Ovary (tissue), 9 donors: ENCODE results near the gene DIP2C. TPM values are rescaled to one million over a fixed set of nuclear protein-coding genes. Genes with fewer than 3 reads are reported as not detected.
A peak's percentile ranks its signal among the peaks of the same experiment; 100 is the strongest.

Source experiments
- DNase-seq, 5 donors: peaks; one replicate each; pipeline ENCODE4 v3.0.0-alpha.2; 2019 to 2020
- H3K27ac ChIP-seq, 2 donors: fragments of 200-600 bp; one replicate each; pipeline versions ENCODE4 v1.5.1 to v1.8.0; 2019 to 2022
- H3K27me3 ChIP-seq: fragments of 200-600 bp; one replicate; pipeline ENCODE4 v1.8.0; 2022
- H3K36me3 ChIP-seq: fragments of 200-600 bp; sonication (generic); one replicate; pipeline ENCODE4 v1.5.1; 2019
- H3K4me1 ChIP-seq: one replicate; pipeline ENCODE4 v1.8.1; 2013; ENCODE audit warnings: mild to moderate bottlenecking, moderate library complexity; ENCODE audit not compliant: insufficient read depth
- H3K4me3 ChIP-seq: fragments of 200-600 bp; sonication (generic); one replicate; pipeline ENCODE4 v1.5.1; 2017
- H3K9me3 ChIP-seq, 2 donors: fragments of 200-600 bp in 1 of 2; sonication (generic) in 1 of 2; one replicate each; pipeline versions ENCODE4 v1.5.1 to v1.8.1; 2013 to 2019; ENCODE audit warnings: mild to moderate bottlenecking in 1 of 2, moderate library complexity in 1 of 2
- EP300 ChIP-seq: sonication (generic); formaldehyde crosslinking; IDR thresholded peaks from one replicate; pipeline ENCODE4 v1.6.1; 2017; ENCODE audit warnings: antibody characterized with exemption
- POLR2A ChIP-seq: fragments of 450-650 bp; IDR thresholded peaks from one replicate; pipeline ENCODE4 v1.6.1; 2017; ENCODE audit warnings: antibody characterized with exemption, mild to moderate bottlenecking, moderate library complexity
- WGBS, 3 donors: extraction: QIAGEN DNeasy Blood & Tissue Kit in 1 of 3; methylation state at CpG; one replicate each; pipeline versions ENCODE4 v1.1.5 to v1.1.7; 2013 to 2017; 5-methylcytosine and 5-hydroxymethylcytosine counted together
- intact Hi-C, 4 donors: fragments of 100-400 bp; cut with DNase I; formaldehyde crosslinking; loops; one replicate each; pipeline versions ENCODE4 v1.11.0 to v1.15.1; 2022 to 2023
- polyA plus RNA-seq, 2 donors: library from polyadenylated mRNA; stranded (reverse); fragments of 200-250 nt in 1 of 2; fragments of 350-450 nt in 1 of 2; fragmentation: Illumina TruSeq in 1 of 2; extraction: RNeasy Lipid Tissue Mini Kit (QIAGEN cat#74804) in 1 of 2; gene quantifications; one replicate each; pipeline ENCODE4 v1.2.3, GENCODE V29; 2013 to 2014
- total RNA-seq, 7 donors: library from RNA; depleted of rRNA in 2 of 7; stranded (reverse); fragments of >200 nt in 2 of 7; fragmentation: NEBNext Ultra II Directional in 3 of 7; extraction: Animal tissue kit (Norgen Biotek cat#: 25700) in 3 of 7; gene quantifications; one replicate each; pipeline versions ENCODE4 v1.1.0 to v1.2.4, GENCODE V29; 2016 to 2023
- TF ChIP-seq, protein P1 (sequence below), 3 donors: fragments of 450-650 bp in 2 of 3; fragments of 200-600 bp in 1 of 3; IDR thresholded peaks; one replicate each; pipeline versions ENCODE4 v1.5.1 to v1.8.0; 2016 to 2022; ENCODE audit warnings: antibody characterized with exemption in 3 of 3, mild to moderate bottlenecking in 1 of 3
- donor health status: DM: no; HTN: no; CAD: no; lungs with moderate emphysema.
- donor health status: DM: no; HTN: no; CAD: no.
- donor health status: Bipolar disorder and iron deficiency.
- donor health status: DM: yes; HTN: yes; CAD: no.
- donor health status: DM: no; HTN: no; CAD: no.
- donor health status: DM: yes; HTN: yes; CAD: no.

DIP2C gene
- total and polyA plus RNA-seq, 9 donors: 10.1 to 29.4 (median 22.2) TPM

DNA sequence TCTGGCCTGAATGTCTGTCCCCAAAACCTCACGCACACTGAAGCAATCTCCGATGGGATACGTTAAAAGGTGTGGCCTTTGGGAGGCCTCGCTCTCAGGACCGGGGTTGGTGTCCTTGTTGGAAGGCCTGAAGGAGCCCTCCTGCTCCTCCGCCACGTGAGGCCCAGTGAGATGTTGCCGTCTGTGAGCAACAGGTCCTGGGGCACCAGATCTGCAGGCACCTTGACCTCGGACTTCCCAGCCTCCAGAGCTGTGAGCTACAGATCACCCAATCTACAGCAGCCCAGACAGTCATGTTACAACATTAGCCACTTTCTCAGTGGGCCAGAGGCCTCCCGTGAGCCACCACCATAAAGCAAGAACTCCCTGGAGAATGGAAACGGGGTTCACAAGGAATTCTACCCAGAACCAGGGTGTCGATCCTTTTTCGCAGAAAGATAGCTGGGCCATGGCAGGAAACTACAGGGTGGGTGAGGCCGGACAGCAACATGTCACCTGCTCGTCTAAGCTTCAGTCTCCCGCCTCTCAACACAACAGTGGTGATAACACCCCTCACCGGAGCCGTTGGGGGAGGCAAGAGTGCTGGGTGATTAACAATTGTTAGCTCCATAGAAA lies 87.0 kb downstream of the DIP2C start:
- TF ChIP-seq, protein P1, sequence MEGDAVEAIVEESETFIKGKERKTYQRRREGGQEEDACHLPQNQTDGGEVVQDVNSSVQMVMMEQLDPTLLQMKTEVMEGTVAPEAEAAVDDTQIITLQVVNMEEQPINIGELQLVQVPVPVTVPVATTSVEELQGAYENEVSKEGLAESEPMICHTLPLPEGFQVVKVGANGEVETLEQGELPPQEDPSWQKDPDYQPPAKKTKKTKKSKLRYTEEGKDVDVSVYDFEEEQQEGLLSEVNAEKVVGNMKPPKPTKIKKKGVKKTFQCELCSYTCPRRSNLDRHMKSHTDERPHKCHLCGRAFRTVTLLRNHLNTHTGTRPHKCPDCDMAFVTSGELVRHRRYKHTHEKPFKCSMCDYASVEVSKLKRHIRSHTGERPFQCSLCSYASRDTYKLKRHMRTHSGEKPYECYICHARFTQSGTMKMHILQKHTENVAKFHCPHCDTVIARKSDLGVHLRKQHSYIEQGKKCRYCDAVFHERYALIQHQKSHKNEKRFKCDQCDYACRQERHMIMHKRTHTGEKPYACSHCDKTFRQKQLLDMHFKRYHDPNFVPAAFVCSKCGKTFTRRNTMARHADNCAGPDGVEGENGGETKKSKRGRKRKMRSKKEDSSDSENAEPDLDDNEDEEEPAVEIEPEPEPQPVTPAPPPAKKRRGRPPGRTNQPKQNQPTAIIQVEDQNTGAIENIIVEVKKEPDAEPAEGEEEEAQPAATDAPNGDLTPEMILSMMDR (IDR thresholded peaks at IDR 0.05): no peak
- TF ChIP-seq POLR2A (no peak), EP300 (no peak)
- H3K36me3 ChIP-seq: no peaks in the 10 kb centered on the region
- H3K27ac ChIP-seq: no peak overlapping the region
- no peak for DNase-seq
- no peaks in the 10 kb centered on the region for H3K9me3 ChIP-seq
- no peaks in the 10 kb centered on the region for H3K27me3 ChIP-seq
- 92 to 93% (median 92%) methylated on average over 18 of the region's 18 CpGs for WGBS, 3 donors
- H3K4me3 ChIP-seq: no peak overlapping the region
- H3K4me1 ChIP-seq: peaks cover 8% of the 10 kb centered on the region
- intact Hi-C loops: no loop called here

DNA sequence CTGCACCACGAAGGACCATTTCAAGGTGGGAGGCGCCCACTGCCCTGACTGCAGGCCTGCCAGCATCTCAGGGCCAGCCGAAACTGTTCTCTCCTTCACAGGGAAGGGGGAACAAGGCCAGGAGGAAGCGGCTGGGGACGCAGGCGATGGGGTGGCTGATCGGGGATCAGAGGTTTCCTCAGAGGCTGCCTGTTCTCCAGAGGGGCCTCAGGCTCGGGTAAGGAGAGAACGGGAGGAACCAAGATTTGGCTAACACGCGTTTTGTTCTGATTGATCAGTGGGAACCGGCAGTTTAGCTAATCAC lies 87.9 kb downstream of the DIP2C start:
- no peak for TF ChIP-seq POLR2A
- TF ChIP-seq, protein P1 (IDR thresholded peaks at IDR 0.05): no peak
- TF ChIP-seq EP300: no peak
- Histone ChIP-seq H3K27me3 (no peaks in the 10 kb centered on the region), H3K9me3 (no peaks in the 10 kb centered on the region), H3K4me3 (no peak overlapping the region), H3K36me3 (no peaks in the 10 kb centered on the region), H3K27ac (no peak overlapping the region), H3K4me1 (peaks cover 8% of the 10 kb centered on the region)
- intact Hi-C loops: no loop called here
- 50 to 64% (median 59%) methylated on average over 12 of the region's 12 CpGs for WGBS, 3 donors
- peak in 1 of 5 donors; percentile 19 for DNase-seq

DNA sequence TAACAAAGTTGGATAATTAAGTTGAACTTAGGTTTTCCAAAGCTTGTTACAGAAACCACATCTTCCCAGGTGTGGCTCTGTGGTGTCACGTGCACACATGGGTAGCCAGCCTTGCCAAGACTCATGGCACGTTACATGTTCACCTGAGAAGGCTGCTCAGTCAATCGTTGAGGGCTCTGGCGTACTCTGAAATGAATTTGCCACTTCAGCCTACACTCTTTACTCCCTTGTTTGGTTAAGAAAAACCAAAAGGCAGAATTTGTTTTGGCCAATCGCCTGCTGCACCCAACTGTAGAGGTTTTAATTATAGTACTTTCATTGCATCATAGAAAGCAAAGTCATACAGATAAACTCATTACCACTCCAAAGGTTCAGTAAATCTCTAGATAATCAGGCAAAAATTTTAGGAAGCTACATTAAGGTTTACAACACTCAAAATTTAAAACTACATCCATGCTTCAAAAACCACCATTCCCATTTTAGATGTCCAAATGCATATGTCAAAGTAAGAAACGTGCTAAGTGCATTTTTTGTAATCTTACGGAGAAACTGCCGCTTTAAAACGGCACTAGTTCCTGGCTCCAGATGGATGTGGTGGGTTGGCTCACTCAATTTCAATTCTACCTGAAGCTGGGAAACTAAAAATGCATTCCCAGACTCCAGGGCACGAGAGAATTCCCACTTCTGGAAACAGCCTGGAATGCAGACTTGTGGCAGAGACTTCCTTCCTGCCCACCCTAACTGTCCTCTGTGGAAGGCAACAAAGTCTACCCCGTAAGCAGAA lies 88.4 kb downstream of the DIP2C start:
- Histone ChIP-seq H3K9me3 (no peaks in the 10 kb centered on the region), H3K4me1 (peaks cover 8% of the 10 kb centered on the region), H3K27me3 (no peaks in the 10 kb centered on the region), H3K4me3 (no peak overlapping the region), H3K27ac (no peak overlapping the region), H3K36me3 (no peaks in the 10 kb centered on the region)
- WGBS, 3 donors: 69 to 77% (median 77%) methylated on average over 11 of the region's 11 CpGs
- no peak for DNase-seq
- TF ChIP-seq EP300 (no peak), POLR2A (no peak)
- TF ChIP-seq, protein P1 (IDR thresholded peaks at IDR 0.05): no peak
- intact Hi-C loops: no loop called here

DNA sequence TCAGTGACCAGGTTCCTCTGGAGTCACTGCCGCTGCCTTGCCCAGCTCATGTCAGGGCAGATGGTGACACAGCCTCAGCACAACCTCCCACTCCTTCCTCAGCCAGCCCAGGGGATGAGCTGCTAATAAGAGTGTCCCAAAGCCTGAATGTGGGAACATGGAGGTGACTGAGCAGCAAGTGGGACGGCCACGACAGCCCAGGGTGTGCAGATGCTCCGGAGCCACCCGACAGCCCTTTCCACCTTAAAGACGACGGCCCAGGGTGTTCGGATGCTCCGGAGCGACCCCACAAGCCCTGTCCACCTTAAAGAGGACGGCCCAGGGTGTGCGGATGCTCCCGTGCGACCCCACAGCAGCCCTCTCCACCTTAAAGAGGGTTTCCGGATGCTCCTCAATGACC lies 89.2 kb downstream of the DIP2C start:
- Histone ChIP-seq H3K4me3 (no peak overlapping the region), H3K27me3 (no peaks in the 10 kb centered on the region), H3K36me3 (no peaks in the 10 kb centered on the region), H3K27ac (no peak overlapping the region), H3K4me1 (peaks cover 5% of the 10 kb centered on the region), H3K9me3 (no peaks in the 10 kb centered on the region)
- TF ChIP-seq EP300 (no peak), POLR2A (no peak)
- TF ChIP-seq, protein P1 (IDR thresholded peaks at IDR 0.05): no peak
- intact Hi-C loops: no loop called here
- DNase-seq: no peak
- 88 to 94% (median 91%) methylated on average over 15 of the region's 15 CpGs for WGBS, 3 donors
